H1 (cell line): ENCODE results near the gene NODAL. TPM values are rescaled to one million over a fixed set of nuclear protein-coding genes. Genes with fewer than 3 reads are reported as not detected.

ENCODE experiments used
- CTCF ChIA-PET: fragments of 300-600 bp; sonication (Branson Sonifier 250); formaldehyde crosslinking; loops from one replicate; lab custom pipeline; 2021; ENCODE audit not compliant: partially characterized antibody; lab: Charles Lee
- POLR2A ChIA-PET: fragments of 300-600 bp; sonication (Branson Sonifier 250); formaldehyde crosslinking; loops from one replicate; lab custom pipeline; 2021; ENCODE audit warnings: inconsistent platforms; ENCODE audit not compliant: partially characterized antibody; lab: Charles Lee
- DNase-seq, 2 experiments: peaks; one replicate each; pipeline versions ENCODE4 v3.0.0 to v3.0.0-alpha.2; 2010 to 2022; ENCODE audit warnings: low spot score in 2 of 2, low read depth in 1 of 2, mixed read lengths in 1 of 2
- FAIRE-seq: peaks from 2 replicates; lab custom pipeline; 2011; peaks lifted over from hg19 to GRCh38; lab: Jason Lieb, UNC
- H2AFZ ChIP-seq: 2 replicates; pipeline ENCODE4 v1.8.1; 2012; ENCODE audit warnings: low read length, inconsistent platforms
- H2AK5ac ChIP-seq: 2 replicates; pipeline ENCODE4 v1.6.1; 2013; ENCODE audit warnings: low read depth, low read length
- H2BK120ac ChIP-seq: replicated peaks from 2 replicates; pipeline ENCODE3; 2013; ENCODE audit warnings: low read depth, low read length, inconsistent platforms
- H2BK12ac ChIP-seq: 2 replicates; pipeline ENCODE4 v1.6.1; 2013; ENCODE audit warnings: low read depth, low read length
- H2BK15ac ChIP-seq: 2 replicates; pipeline ENCODE4 v1.6.1; 2013; ENCODE audit warnings: low read length
- H2BK20ac ChIP-seq: 2 replicates; pipeline ENCODE4 v1.6.1; 2013; ENCODE audit warnings: low read length
- H2BK5ac ChIP-seq: 2 replicates; pipeline ENCODE4 v1.6.1; 2013; ENCODE audit warnings: low read depth, low read length
- H3K14ac ChIP-seq: 2 replicates; pipeline ENCODE4 v1.6.1; 2013; ENCODE audit warnings: inconsistent platforms; ENCODE audit not compliant: insufficient read length
- H3K18ac ChIP-seq: 2 replicates; pipeline ENCODE4 v1.6.1; 2013; ENCODE audit warnings: low read length; ENCODE audit errors: extremely low read depth
- H3K23ac ChIP-seq: 2 replicates; pipeline ENCODE4 v1.6.1; 2013; ENCODE audit warnings: inconsistent platforms; ENCODE audit not compliant: insufficient read length
- H3K23me2 ChIP-seq: 2 replicates; pipeline ENCODE4 v1.6.1; 2013; ENCODE audit warnings: low read depth, low read length
- H3K27ac ChIP-seq: 2 replicates; pipeline ENCODE4 v1.6.1; 2011; ENCODE audit warnings: low read depth, low read length, inconsistent platforms
- H3K27me3 ChIP-seq, 4 experiments: replicated peaks in 1 of 4; 1 replicate in 1 of 4; 2 replicates in 3 of 4; pipeline versions ENCODE4 v1.6.1 to v1.8.1; 2011 to 2013; ENCODE audit warnings: low read length in 3 of 4, mild to moderate bottlenecking in 3 of 4, inconsistent platforms in 2 of 4, mixed read lengths in 2 of 4, moderate library complexity in 1 of 4; ENCODE audit not compliant: control insufficient read depth in 3 of 4, insufficient read depth in 3 of 4; ENCODE audit errors: extremely low read depth in 1 of 4
- H3K36me3 ChIP-seq, 4 experiments: 2 replicates each; pipeline versions ENCODE4 v1.6.1 to v1.8.1; 2011 to 2013; ENCODE audit warnings: mild to moderate bottlenecking in 4 of 4, low read length in 3 of 4, moderate library complexity in 2 of 4, control low read depth in 1 of 4, inconsistent platforms in 1 of 4; ENCODE audit not compliant: insufficient read depth in 4 of 4, control insufficient read depth in 2 of 4
- H3K4ac ChIP-seq: replicated peaks from 2 replicates; pipeline ENCODE3; 2013; ENCODE audit warnings: low read length, low read depth, mixed read lengths, inconsistent platforms; ENCODE audit not compliant: insufficient read length
- H3K4me1 ChIP-seq, 4 experiments: replicated peaks in 1 of 4; 1 replicate in 1 of 4; 2 replicates in 3 of 4; pipeline versions ENCODE4 v1.6.1 to v1.8.1; 2011 to 2013; ENCODE audit warnings: low read length in 3 of 4, inconsistent platforms in 2 of 4, mixed read lengths in 1 of 4; ENCODE audit not compliant: insufficient read depth in 4 of 4, control insufficient read depth in 3 of 4
- H3K4me2 ChIP-seq, 2 experiments: 2 replicates each; pipeline versions ENCODE4 v1.6.1 to v1.8.1; 2011 to 2013; ENCODE audit warnings: low read depth in 2 of 2, low read length in 2 of 2, control low read depth in 1 of 2, inconsistent platforms in 1 of 2, mild to moderate bottlenecking in 1 of 2; ENCODE audit not compliant: insufficient read depth in 1 of 2
- H3K4me3 ChIP-seq, 4 experiments: fragments of 200-600, 300-600 bp in 1 of 4; sonication (generic), shearing (Covaris generic), sonication (Bioruptor Twin) in 1 of 4; 2 replicates each; pipeline versions ENCODE4 v1.5.1 to v1.8.1; 2011 to 2016; ENCODE audit warnings: low read length in 4 of 4, low read depth in 3 of 4, control low read depth in 2 of 4, inconsistent platforms in 2 of 4, mild to moderate bottlenecking in 2 of 4, mixed read lengths in 1 of 4, moderate library complexity in 1 of 4; ENCODE audit not compliant: insufficient read depth in 2 of 4; ENCODE audit errors: extremely low read depth in 1 of 4
- H3K56ac ChIP-seq: replicated peaks from 2 replicates; pipeline ENCODE3; 2013; ENCODE audit warnings: low read depth, mild to moderate bottlenecking, mixed read lengths, low read length, inconsistent platforms; ENCODE audit not compliant: insufficient read length
- H3K79me1 ChIP-seq: 2 replicates; pipeline ENCODE4 v1.6.1; 2013; ENCODE audit warnings: low read depth, low read length, control low read depth
- H3K79me2 ChIP-seq, 2 experiments: 2 replicates each; pipeline versions ENCODE4 v1.6.1 to v1.8.1; 2012 to 2013; ENCODE audit warnings: low read length in 2 of 2, mild to moderate bottlenecking in 2 of 2, inconsistent platforms in 1 of 2; ENCODE audit not compliant: insufficient read depth in 2 of 2, control insufficient read depth in 1 of 2
- H3K9ac ChIP-seq, 4 experiments: replicated peaks in 1 of 4; 1 replicate in 1 of 4; 2 replicates in 3 of 4; pipeline versions ENCODE4 v1.6.1 to v1.8.1; 2011 to 2013; ENCODE audit warnings: low read depth in 3 of 4, low read length in 3 of 4, control low read depth in 2 of 4, mild to moderate bottlenecking in 2 of 4, moderate library complexity in 2 of 4, inconsistent platforms in 1 of 4; ENCODE audit errors: extremely low read depth in 1 of 4
- H3K9me3 ChIP-seq, 2 experiments: 2 replicates each; pipeline versions ENCODE4 v1.6.1 to v1.8.1; 2012 to 2013; ENCODE audit warnings: mild to moderate bottlenecking in 2 of 2, moderate library complexity in 2 of 2, control low read depth in 1 of 2, inconsistent platforms in 1 of 2, low read depth in 1 of 2, low read length in 1 of 2, mixed read lengths in 1 of 2; ENCODE audit not compliant: insufficient read depth in 2 of 2
- H4K20me1 ChIP-seq, 2 experiments: replicated peaks in 1 of 2; 2 replicates each; pipeline versions ENCODE3 to v1.8.1; 2011 to 2013; ENCODE audit warnings: inconsistent platforms in 2 of 2, low read length in 2 of 2, mild to moderate bottlenecking in 1 of 2; ENCODE audit not compliant: insufficient read depth in 2 of 2, control insufficient read depth in 1 of 2
- H4K5ac ChIP-seq: 2 replicates; pipeline ENCODE4 v1.6.1; 2013; ENCODE audit warnings: low read length, low read depth, mixed read lengths, inconsistent platforms; ENCODE audit not compliant: insufficient read length
- H4K8ac ChIP-seq: 2 replicates; pipeline ENCODE4 v1.8.0; 2013; ENCODE audit warnings: mild to moderate bottlenecking, moderate library complexity, low read length, inconsistent platforms; ENCODE audit not compliant: insufficient read depth; ENCODE audit errors: extremely low read depth
- H4K91ac ChIP-seq: replicated peaks from 2 replicates; pipeline ENCODE3; 2013; ENCODE audit warnings: low read length, mixed read lengths, inconsistent platforms; ENCODE audit not compliant: insufficient read length
- ASH2L ChIP-seq: fragments of 200-600, 300-600 bp; sonication (generic); IDR thresholded peaks from one replicate; pipeline ENCODE4 v1.7.1; 2017; ENCODE audit warnings: low read length
- ATF2 ChIP-seq: IDR thresholded peaks from 2 replicates; pipeline ENCODE4 v1.6.1; 2012; ENCODE audit warnings: low read length, inconsistent platforms
- ATF3 ChIP-seq: IDR thresholded peaks from 2 replicates; pipeline ENCODE4 v1.6.1; 2011; ENCODE audit warnings: low read depth, mild to moderate bottlenecking, low read length; ENCODE audit not compliant: insufficient read depth
- BCL11A ChIP-seq, 2 experiments: IDR thresholded peaks; one replicate each; pipeline ENCODE4 v1.6.1; 2011; ENCODE audit warnings: low read depth in 2 of 2, low read length in 2 of 2, mild to moderate bottlenecking in 2 of 2
- CBX5 ChIP-seq: fragments of 300-800, 300-1000 bp; sonication (generic); IDR thresholded peaks from 2 replicates; pipeline ENCODE4 v1.7.1; 2016; ENCODE audit warnings: antibody characterized with exemption, low read length, low read depth
- CTBP2 ChIP-seq: IDR thresholded peaks from 2 replicates; pipeline ENCODE4 v1.7.0; 2011; ENCODE audit warnings: borderline replicate concordance, mild to moderate bottlenecking, moderate library complexity, mixed read lengths, low read length; ENCODE audit not compliant: insufficient read depth, insufficient read length
- FOSL1 ChIP-seq: IDR thresholded peaks from 2 replicates; pipeline ENCODE4 v1.6.1; 2011; ENCODE audit warnings: mild to moderate bottlenecking, low read depth, low read length, moderate library complexity; ENCODE audit not compliant: insufficient read depth
- NRF1 ChIP-seq: IDR thresholded peaks from 2 replicates; pipeline ENCODE4 v1.6.1; 2011; ENCODE audit warnings: mild to moderate bottlenecking, low read depth, low read length, improper control_type of control experiment
- SIRT6 ChIP-seq: IDR thresholded peaks from one replicate; pipeline ENCODE4 v1.7.1; 2012; ENCODE audit warnings: low read length, inconsistent platforms
- TAF1 ChIP-seq: IDR thresholded peaks from 2 replicates; pipeline ENCODE4 v1.6.1; 2011; ENCODE audit warnings: mild to moderate bottlenecking, low read depth, low read length
- TBP ChIP-seq: IDR thresholded peaks from 2 replicates; pipeline ENCODE4 v1.6.1; 2011; ENCODE audit warnings: low read depth, low read length, improper control_type of control experiment
- TEAD4 ChIP-seq: IDR thresholded peaks from 2 replicates; pipeline ENCODE4 v1.6.1; 2012; ENCODE audit warnings: low read depth, low read length, inconsistent platforms, mixed read lengths
- WGBS, 2 experiments: shearing (Covaris generic) in 1 of 2; methylation state at CpG; one replicate each; pipeline versions ENCODE4 v1.1.6 to v1.1.7; 2013 to 2015; ENCODE audit warnings: low lambda C conversion rate in 2 of 2, mixed read lengths in 2 of 2, inconsistent platforms in 1 of 2, low coverage in 1 of 2, missing lambda C conversion rate in 1 of 2; ENCODE audit not compliant: insufficient replicate concordance in 2 of 2, insufficient coverage in 1 of 2, insufficient read length in 1 of 2; ENCODE audit errors: extremely low coverage in 1 of 2, missing lambda C conversion rate in 1 of 2; 5-methylcytosine and 5-hydroxymethylcytosine counted together
- polyA plus RNA-seq, 7 experiments: library from polyadenylated mRNA; depleted of rRNA in 3 of 7; stranded (reverse) in 5 of 7; unstranded in 2 of 7; fragments of >200 nt in 5 of 7; fragments of 200-250 nt in 2 of 7; gene quantifications; 1 replicate in 5 of 7; 2 replicates in 1 of 7; 4 replicates in 1 of 7; pipeline versions ENCODE4 v1.2.1 to v1.2.3, GENCODE V29; 2011 to 2013; ENCODE audit warnings: missing spikeins in 2 of 7, mixed read lengths in 2 of 7
- total RNA-seq: library from RNA; stranded (reverse); fragmentation: NEBNext Ultra II Directional; extraction: Animal tissue kit (Norgen Biotek cat#: 25700); gene quantifications from 2 replicates; pipeline ENCODE4 v1.2.1, GENCODE V29; 2021

The NODAL gene
- total and polyA plus RNA-seq, 2 of the 8 experiments (the other 6 are each of a cell fraction or from before 2014, with no cell fraction given), result 2.0 to 7.3 TPM

- Histone ChIP-seq H2BK20ac (peak overlapping the region; percentile 27; the same call in 1 of the 2 replicates), H2BK5ac (peak overlapping the region; percentile 41; the same call in 1 of the 2 replicates), H4K8ac (no peak overlapping the region), H3K36me3 (no peaks in the 10 kb centered on the region; a peak in 1 of 8 replicates), H4K20me1 (peaks cover 0 to 3% of the 10 kb centered on the region in 2 experiments), H3K56ac (no peak overlapping the region), H4K91ac (peak overlapping the region; percentile 52), H3K79me2 (no peaks in the 10 kb centered on the region), H3K9ac (no peak overlapping the region), H3K27me3 (peaks cover 14 to 33% (median 28%) of the 10 kb centered on the region in 4 experiments; a peak in 6 of 7 replicates), H3K23me2 (peaks cover 15% of the 10 kb centered on the region; the same call in 1 of the 2 replicates), H3K4me1 (peaks cover 5 to 20% (median 19%) of the 10 kb centered on the region in 4 experiments), H3K4ac (no peak overlapping the region), H2BK12ac (peak overlapping the region; percentile 99), H4K5ac (no peak overlapping the region), H2AK5ac (peak overlapping the region; percentile 91), H2BK120ac (peak overlapping the region; percentile 55), H3K23ac (no peak overlapping the region), H3K4me2 (no peak overlapping the region), H3K18ac (peak overlapping the region; percentile 75), H3K9me3 (no peaks in the 10 kb centered on the region), H2AFZ (no peak overlapping the region), H3K79me1 (no peaks in the 10 kb centered on the region), H3K27ac (no peak overlapping the region), H3K4me3 (no peak overlapping the region), H3K14ac (no peak overlapping the region), H2BK15ac (peak overlapping the region; percentile 9; the same call in 1 of the 2 replicates)
- WGBS, 2 experiments, result 93% methylated on average over 4 of the region's 4 CpGs; no CpG with 5 or more reads in 1 of the 2 experiments
- DNase-seq (no peak), FAIRE-seq (no peak)
- ChIA-PET CTCF (interaction anchor here (1.0 to 43.0 kb wide), 5 partner anchors 9 to 96 kb away, joined by 4 to 908 read pairs (median 15); no protein-coding TSS in a partner anchor), POLR2A (interaction anchor here (1.0 kb wide), 1 partner anchor 49 kb away, joined by 5 read pairs; no protein-coding TSS in a partner anchor)
- TF ChIP-seq TAF1, result no peak
- no peak for TF ChIP-seq ASH2L
- TF ChIP-seq NRF1, result no peak
- TF ChIP-seq CTBP2, result no peak
- no peak for TF ChIP-seq TBP
- TF ChIP-seq FOSL1, result no peak
- TF ChIP-seq SIRT6, result no peak
- no peak for TF ChIP-seq CBX5
- no peak for TF ChIP-seq ATF2
- no peak for TF ChIP-seq ATF3
- no peak for TF ChIP-seq BCL11A (IDR thresholded peaks at IDR 0.05; ENCODE audit: low read depth in 2 of 2, low read length in 2 of 2)
- no peak for TF ChIP-seq TEAD4
These were observed 3.3 kb upstream of the NODAL start for GRCh38 chr10:70444744-70445143.
